Cardiac muscle cell (in vitro differentiated cells and primary cell): ENCODE results near the gene BRD2. TPM values are rescaled to one million over a fixed set of nuclear protein-coding genes. Genes with fewer than 3 reads are reported as not detected.

Experiments
- DNase-seq, 2 donors: peaks; one replicate each; pipeline versions ENCODE4 v3.0.0 to v3.0.0-alpha.2; 2010 to 2017; ENCODE audit warnings: low read depth in 1 of 2, low spot score in 1 of 2
- H3K27ac ChIP-seq: fragments of 200-600 bp; sonication (generic); 2 replicates; pipeline ENCODE4 v1.5.1; 2016
- H3K27me3 ChIP-seq: fragments of 200-600 bp; sonication (generic); 2 replicates; pipeline ENCODE4 v1.6.0; 2016; ENCODE audit warnings: control low read depth
- H3K36me3 ChIP-seq: fragments of 200-600 bp; sonication (generic); 2 replicates; pipeline ENCODE4 v1.5.1; 2016; ENCODE audit warnings: control low read depth
- H3K4me1 ChIP-seq: fragments of 200-600 bp; sonication (generic); 2 replicates; pipeline ENCODE4 v1.8.1; 2017; ENCODE audit warnings: low read depth, mild to moderate bottlenecking, mixed run types
- H3K4me3 ChIP-seq: fragments of 200-600 bp; sonication (generic); 2 replicates; pipeline ENCODE4 v1.5.1; 2016; ENCODE audit warnings: mild to moderate bottlenecking
- H3K9me3 ChIP-seq: fragments of 200-600 bp; sonication (generic); 2 replicates; pipeline ENCODE4 v1.5.1; 2017; ENCODE audit warnings: low read depth, mild to moderate bottlenecking, control low read depth
- CTCF ChIP-seq: IDR thresholded peaks from 2 replicates; pipeline ENCODE4 v1.5.1; 2012; ENCODE audit warnings: low read depth, mild to moderate bottlenecking, low read length
- polyA plus RNA-seq: library from polyadenylated mRNA; unstranded; fragments of >200 nt; fragmentation: Nextera tagmentation; extraction: Ambion mirVana; gene quantifications from 2 replicates; pipeline ENCODE4 v1.2.1, GENCODE V29; 2016
- total RNA-seq: library from RNA; depleted of rRNA; stranded (reverse); fragments of >200 nt; gene quantifications from 2 replicates; pipeline ENCODE4 v1.2.3, GENCODE V29; 2016

The BRD2 gene
- total and polyA plus RNA-seq, 2 experiments from 2014 or later, result 137 to 232 TPM

GRCh38 chr6:32995448-32995847 is 27.1 kb downstream of the BRD2 start:
- H3K27ac ChIP-seq, result no peak overlapping the region

GRCh38 chr6:33000055-33000454 is 31.7 kb downstream of the BRD2 start:
- H3K9me3 ChIP-seq, result no peaks in the 10 kb centered on the region
- no peaks in the 10 kb centered on the region for H3K4me1 ChIP-seq
- no peaks in the 10 kb centered on the region for H3K36me3 ChIP-seq
- H3K27ac ChIP-seq, result no peak overlapping the region
- no peak for DNase-seq
- no peak for TF ChIP-seq CTCF
- peaks cover 32% of the 10 kb centered on the region for H3K27me3 ChIP-seq
- H3K4me3 ChIP-seq, result no peak overlapping the region

More at GRCh38 chr6:32995448-32995847, 27.1 kb downstream of the BRD2 start:
- no peaks in the 10 kb centered on the region for H3K4me1 ChIP-seq
- H3K27me3 ChIP-seq, result peaks cover 28% of the 10 kb centered on the region
- no peaks in the 10 kb centered on the region for H3K36me3 ChIP-seq
- TF ChIP-seq CTCF, result no peak
- no peak overlapping the region for H3K4me3 ChIP-seq
- no peak for DNase-seq
- H3K9me3 ChIP-seq, result no peaks in the 10 kb centered on the region

GRCh38 chr6:33001685-33002084 is 33.3 kb downstream of the BRD2 start:
- H3K36me3 ChIP-seq, result no peaks in the 10 kb centered on the region
- H3K4me1 ChIP-seq, result no peaks in the 10 kb centered on the region
- H3K27me3 ChIP-seq, result peaks cover 21% of the 10 kb centered on the region
- no peaks in the 10 kb centered on the region for H3K9me3 ChIP-seq
- no peak for DNase-seq
- TF ChIP-seq CTCF, result no peak
- H3K4me3 ChIP-seq, result no peak overlapping the region
- no peak overlapping the region for H3K27ac ChIP-seq

- Histone ChIP-seq H3K4me1 (peaks cover 4% of the 10 kb centered on the region), H3K27ac (no peak overlapping the region), H3K4me3 (no peak overlapping the region), H3K27me3 (peaks cover 8% of the 10 kb centered on the region), H3K36me3 (no peaks in the 10 kb centered on the region), H3K9me3 (no peaks in the 10 kb centered on the region)
- TF ChIP-seq CTCF, result no peak
- no peak for DNase-seq
These were observed 36.5 kb downstream of the BRD2 start for GRCh38 chr6:33004940-33005339.

- H3K4me1 ChIP-seq, result peaks cover 4% of the 10 kb centered on the region
- no peak for TF ChIP-seq CTCF
These were observed 39.5 kb downstream of the BRD2 start for GRCh38 chr6:33007831-33008400.

More at GRCh38 chr6:33007831-33008400, 39.5 kb downstream of the BRD2 start:
- Histone ChIP-seq H3K4me3 (no peak overlapping the region), H3K27ac (no peak overlapping the region), H3K9me3 (no peaks in the 10 kb centered on the region), H3K36me3 (no peaks in the 10 kb centered on the region), H3K27me3 (no peaks in the 10 kb centered on the region)
- DNase-seq, result no peak
